Measurements from ENCODE around the gene GDPGP1.
"Not testable (repeated sequence)": the region's sequence is repeated elsewhere in the genome, so short reads cannot be mapped to it uniquely, and the experiment has no call there.

The GDPGP1 gene, protein sequence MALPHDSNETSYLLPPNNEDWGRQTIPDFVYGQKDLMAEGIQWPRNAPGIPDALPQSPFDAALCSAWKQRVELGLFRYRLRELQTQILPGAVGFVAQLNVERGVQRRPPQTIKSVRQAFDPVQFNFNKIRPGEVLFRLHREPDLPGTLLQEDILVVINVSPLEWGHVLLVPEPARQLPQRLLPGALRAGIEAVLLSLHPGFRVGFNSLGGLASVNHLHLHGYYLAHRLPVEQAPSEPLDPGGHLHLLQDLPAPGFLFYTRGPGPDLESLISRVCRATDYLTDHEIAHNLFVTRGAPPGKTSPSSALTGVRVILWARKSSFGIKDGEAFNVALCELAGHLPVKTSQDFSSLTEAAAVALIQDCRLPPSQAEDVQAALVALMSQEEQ

GRCh38 chr15:90234096-90234988, at the start of gene GDPGP1:
Gene GDPGP1, plus strand, starts transcription at chr15:90234209. Its CDS starts 6,700 bp downstream, at chr15:90240909.
- TF ChIP-seq, protein P1, sequence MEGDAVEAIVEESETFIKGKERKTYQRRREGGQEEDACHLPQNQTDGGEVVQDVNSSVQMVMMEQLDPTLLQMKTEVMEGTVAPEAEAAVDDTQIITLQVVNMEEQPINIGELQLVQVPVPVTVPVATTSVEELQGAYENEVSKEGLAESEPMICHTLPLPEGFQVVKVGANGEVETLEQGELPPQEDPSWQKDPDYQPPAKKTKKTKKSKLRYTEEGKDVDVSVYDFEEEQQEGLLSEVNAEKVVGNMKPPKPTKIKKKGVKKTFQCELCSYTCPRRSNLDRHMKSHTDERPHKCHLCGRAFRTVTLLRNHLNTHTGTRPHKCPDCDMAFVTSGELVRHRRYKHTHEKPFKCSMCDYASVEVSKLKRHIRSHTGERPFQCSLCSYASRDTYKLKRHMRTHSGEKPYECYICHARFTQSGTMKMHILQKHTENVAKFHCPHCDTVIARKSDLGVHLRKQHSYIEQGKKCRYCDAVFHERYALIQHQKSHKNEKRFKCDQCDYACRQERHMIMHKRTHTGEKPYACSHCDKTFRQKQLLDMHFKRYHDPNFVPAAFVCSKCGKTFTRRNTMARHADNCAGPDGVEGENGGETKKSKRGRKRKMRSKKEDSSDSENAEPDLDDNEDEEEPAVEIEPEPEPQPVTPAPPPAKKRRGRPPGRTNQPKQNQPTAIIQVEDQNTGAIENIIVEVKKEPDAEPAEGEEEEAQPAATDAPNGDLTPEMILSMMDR (conservative IDR thresholded peaks at IDR 0.05; ENCODE audit: control insufficient read depth, insufficient read depth, low read depth, low read length) = no peak
- H3K4me3 ChIP-seq (ENCODE audit: control insufficient read depth, low read depth, low read length) = peak within 1 kb of the TSS; percentile 72
- peak; percentile 17 for DNase-seq (ENCODE audit: low read depth)

DNA sequence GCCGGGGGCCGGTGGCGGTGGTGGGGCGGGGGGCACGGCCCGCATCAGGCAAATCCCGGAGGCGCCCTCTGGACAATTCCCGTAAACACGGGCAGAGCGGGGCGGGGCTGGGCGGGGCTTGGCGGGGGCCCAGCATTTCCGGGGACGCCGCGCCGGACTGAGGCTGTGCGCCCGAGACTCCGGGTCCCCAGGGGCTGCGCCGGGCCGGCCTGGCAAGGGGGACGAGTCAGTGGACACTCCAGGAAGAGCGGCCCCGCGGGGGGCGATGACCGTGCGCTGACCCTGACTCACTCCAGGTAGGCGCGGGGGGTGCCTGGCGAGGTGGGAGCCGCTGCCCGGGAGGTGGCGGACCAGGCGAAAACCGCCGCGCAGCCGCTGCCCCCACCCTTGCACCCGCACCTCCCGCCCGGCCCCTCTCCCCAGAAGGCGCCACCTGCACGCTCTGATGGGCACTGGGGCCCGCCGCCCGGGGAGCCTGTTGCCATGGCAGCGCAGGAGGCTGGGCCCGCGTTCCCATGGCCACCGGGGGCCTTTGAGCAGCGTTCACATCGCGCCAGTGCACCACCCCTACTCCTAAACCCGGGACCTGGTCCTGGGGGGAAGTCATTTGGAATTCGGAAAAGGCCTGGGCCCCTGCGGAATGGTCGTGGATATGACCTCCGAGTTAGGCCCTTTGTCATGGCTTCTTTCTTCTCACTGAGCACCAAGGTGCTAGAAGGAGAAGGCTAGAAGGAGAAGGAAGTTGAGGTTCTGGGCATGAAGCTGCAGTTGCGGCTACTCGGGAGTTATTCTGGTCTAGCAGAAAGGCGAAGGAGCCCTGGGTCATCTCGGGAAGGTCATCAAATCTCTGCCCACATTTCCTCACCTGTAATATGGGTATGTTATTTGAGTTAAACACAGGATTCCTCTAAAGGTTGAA, 49.0 kb upstream of the GDPGP1 start:
- peak overlapping the region; percentile 58 for H3K4me3 ChIP-seq (ENCODE audit: control insufficient read depth, low read depth, low read length)
- TF ChIP-seq, protein P1 (conservative IDR thresholded peaks at IDR 0.05; ENCODE audit: control insufficient read depth, insufficient read depth, low read depth, low read length) = no peak
- no peak for DNase-seq (ENCODE audit: low read depth)

GRCh38 chr15:90187257-90187868, 46.6 kb upstream of the GDPGP1 start:
- no peak for DNase-seq (ENCODE audit: low read depth)
- no peak overlapping the region for H3K4me3 ChIP-seq (ENCODE audit: control insufficient read depth, low read depth, low read length)
- TF ChIP-seq, protein P1 (conservative IDR thresholded peaks at IDR 0.05; ENCODE audit: control insufficient read depth, insufficient read depth, low read depth, low read length) = no peak

DNA sequence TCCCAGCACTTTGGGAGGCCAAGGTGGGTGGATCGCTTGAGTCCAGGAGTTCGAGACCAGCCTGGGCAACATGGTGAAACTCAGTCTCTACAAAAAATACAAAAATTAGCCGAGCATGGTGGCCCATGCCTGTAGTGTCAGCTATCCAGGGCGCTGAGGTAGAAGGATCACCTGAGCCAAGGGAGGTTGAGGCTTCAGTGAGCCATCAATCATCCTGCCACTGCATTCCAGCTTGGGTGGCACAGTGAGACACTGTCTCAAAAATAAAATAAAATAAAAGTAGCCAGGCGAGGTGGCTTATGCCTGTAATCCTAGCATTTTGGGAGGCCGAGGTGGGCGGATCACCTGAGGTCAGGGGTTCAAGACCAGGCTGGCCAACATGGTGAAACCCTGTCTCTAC, 45.9 kb upstream of the GDPGP1 start:
- not testable (repeated sequence) for H3K4me3 ChIP-seq (ENCODE audit: control insufficient read depth, low read depth, low read length); DNase-seq (ENCODE audit: low read depth)

DNA sequence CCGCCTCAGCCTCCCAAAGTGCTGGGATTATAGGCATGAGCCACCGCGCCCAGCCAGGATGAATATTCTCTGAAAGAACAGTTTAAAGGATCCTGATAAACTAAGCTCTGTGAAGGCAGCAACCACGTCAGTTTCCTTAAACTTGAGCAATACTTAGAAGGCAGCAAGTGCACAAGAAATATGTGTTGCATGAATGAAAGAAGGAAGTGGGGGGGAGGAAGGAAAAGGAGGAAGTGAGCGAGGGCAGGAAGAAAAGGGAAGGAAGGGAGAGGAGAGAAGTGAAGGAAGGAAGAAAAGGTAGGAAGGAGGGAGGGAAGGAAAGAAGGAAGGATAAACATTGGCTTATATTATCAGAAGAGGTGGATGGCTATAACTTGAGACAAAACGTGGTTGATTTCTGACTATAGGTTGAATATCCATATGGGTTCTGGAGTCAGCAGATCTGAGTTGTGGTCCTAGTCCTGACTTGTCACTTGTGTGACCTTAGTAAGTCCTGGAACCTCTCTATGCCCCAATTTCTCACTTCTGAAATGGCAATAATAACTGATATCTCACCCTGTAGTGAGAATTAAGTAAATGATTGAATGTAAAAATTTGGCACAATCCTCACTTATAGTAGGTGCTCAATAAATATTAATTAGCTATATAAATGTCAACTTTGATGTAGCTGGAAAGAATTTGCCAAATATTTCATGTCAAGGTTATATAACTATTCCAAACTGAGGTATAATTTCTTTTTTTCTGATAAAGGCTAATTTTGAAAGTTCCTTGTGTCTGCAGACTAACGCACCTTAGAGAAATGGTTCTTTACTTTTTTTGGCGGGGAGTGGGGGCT, 44.9 kb upstream of the GDPGP1 start:
- no peak overlapping the region for H3K4me3 ChIP-seq (ENCODE audit: control insufficient read depth, low read depth, low read length)
- TF ChIP-seq, protein P1 (conservative IDR thresholded peaks at IDR 0.05; ENCODE audit: control insufficient read depth, insufficient read depth, low read depth, low read length) = no peak
- DNase-seq (ENCODE audit: low read depth) = no peak

DNA sequence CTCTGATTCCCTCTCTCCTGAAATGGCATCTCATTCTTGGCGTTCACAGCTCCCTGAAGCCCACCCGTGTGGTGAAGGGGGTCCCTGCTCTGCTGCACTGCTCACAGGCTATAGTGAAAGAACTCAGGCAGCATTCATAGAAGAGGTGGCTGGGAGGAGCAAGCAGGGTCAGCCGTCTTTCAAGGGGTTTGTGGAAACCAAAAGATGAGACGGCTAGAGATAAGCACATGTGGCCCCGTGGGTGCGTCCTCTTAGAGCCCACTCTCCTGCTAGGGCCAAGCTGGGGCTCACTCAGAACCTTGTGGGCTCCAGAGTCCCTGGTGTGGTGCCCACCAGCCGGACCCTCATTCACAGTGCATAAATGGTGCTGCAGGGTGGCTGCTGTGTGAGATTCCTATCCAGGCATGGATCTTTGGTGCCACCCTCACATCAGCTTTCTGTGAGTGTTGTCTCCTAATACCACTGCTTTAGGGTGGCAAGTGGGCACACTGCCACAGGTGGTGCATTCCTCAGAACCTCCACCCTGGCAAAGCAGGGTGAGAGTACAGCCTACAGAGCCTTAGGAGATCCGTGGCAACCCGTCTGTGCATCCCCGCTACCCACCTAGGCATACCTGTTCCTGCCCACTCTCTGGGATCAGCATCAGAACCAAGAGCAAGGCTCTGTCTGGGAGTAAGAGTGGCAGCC, 44.1 kb upstream of the GDPGP1 start:
- H3K4me3 ChIP-seq (ENCODE audit: control insufficient read depth, low read depth, low read length) = no peak overlapping the region
- DNase-seq (ENCODE audit: low read depth) = no peak
- TF ChIP-seq, protein P1 (conservative IDR thresholded peaks at IDR 0.05; ENCODE audit: control insufficient read depth, insufficient read depth, low read depth, low read length) = no peak
